ENCODE results near the gene LSM3. TPM values are rescaled to one million over a fixed set of nuclear protein-coding genes. Genes with fewer than 3 reads are reported as not detected.

Gene LSM3
- total RNA-seq, 4 donors from 2014 or later: 11.6 to 16.8 (median 14.2) TPM

GRCh38 chr3:14131134-14131533 lies 47.5 kb upstream of the LSM3 start:
- ATAC-seq (peak in 1 of 2 donors; percentile 30), DNase-seq (peak in 1 of 2 donors; percentile 77)
- Histone ChIP-seq H3K36me3 (peaks cover 0 to 70% of the 10 kb centered on the region in 2 donors), H3K9me3 (no peaks in the 10 kb centered on the region), H3K27ac (peak overlapping the region in 3 of 4 donors; percentile 19 to 94 (median 52)), H3K4me1 (peaks cover 17 to 31% of the 10 kb centered on the region in 2 donors), H3K4me3 (no peak overlapping the region), H3K27me3 (no peaks in the 10 kb centered on the region)
- in situ Hi-C loops (cut with MboI; ENCODE audit: low sequenced_read_pairs in 4 of 4): loop anchor here in 1 of 4 donors (25.0 kb wide), 1 partner anchor 931 kb away; the partner anchor contains the start of gene MRPS25
- intact Hi-C loops (cut with DNase I; ENCODE audit: low total_unique reads): no loop called here
- no peak for TF ChIP-seq POLR2A (IDR thresholded peaks at IDR 0.05)
- TF ChIP-seq, protein P1, sequence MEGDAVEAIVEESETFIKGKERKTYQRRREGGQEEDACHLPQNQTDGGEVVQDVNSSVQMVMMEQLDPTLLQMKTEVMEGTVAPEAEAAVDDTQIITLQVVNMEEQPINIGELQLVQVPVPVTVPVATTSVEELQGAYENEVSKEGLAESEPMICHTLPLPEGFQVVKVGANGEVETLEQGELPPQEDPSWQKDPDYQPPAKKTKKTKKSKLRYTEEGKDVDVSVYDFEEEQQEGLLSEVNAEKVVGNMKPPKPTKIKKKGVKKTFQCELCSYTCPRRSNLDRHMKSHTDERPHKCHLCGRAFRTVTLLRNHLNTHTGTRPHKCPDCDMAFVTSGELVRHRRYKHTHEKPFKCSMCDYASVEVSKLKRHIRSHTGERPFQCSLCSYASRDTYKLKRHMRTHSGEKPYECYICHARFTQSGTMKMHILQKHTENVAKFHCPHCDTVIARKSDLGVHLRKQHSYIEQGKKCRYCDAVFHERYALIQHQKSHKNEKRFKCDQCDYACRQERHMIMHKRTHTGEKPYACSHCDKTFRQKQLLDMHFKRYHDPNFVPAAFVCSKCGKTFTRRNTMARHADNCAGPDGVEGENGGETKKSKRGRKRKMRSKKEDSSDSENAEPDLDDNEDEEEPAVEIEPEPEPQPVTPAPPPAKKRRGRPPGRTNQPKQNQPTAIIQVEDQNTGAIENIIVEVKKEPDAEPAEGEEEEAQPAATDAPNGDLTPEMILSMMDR (IDR thresholded peaks at IDR 0.05 in 4 of 5, conservative IDR thresholded peaks at IDR 0.05 in 1 of 5): no peak

GRCh38 chr3:14132120-14132519 lies 46.5 kb upstream of the LSM3 start:
- Histone ChIP-seq H3K27me3 (no peaks in the 10 kb centered on the region), H3K36me3 (peaks cover 0 to 73% of the 10 kb centered on the region in 2 donors), H3K4me1 (peaks cover 16 to 29% of the 10 kb centered on the region in 2 donors), H3K27ac (peak overlapping the region in 1 of 4 donors; percentile 94), H3K9me3 (no peaks in the 10 kb centered on the region), H3K4me3 (no peak overlapping the region)
- TF ChIP-seq, protein P1 (IDR thresholded peaks at IDR 0.05 in 4 of 5, conservative IDR thresholded peaks at IDR 0.05 in 1 of 5): no peak
- TF ChIP-seq POLR2A (IDR thresholded peaks at IDR 0.05): no peak
- ATAC-seq: no peak
- in situ Hi-C loops (cut with MboI; ENCODE audit: low sequenced_read_pairs in 4 of 4) (loop anchor here in 1 of 4 donors (25.0 kb wide), 1 partner anchor 930 kb away; the partner anchor contains the start of gene MRPS25), intact Hi-C loops (cut with DNase I; ENCODE audit: low total_unique reads) (no loop called here)
- DNase-seq: no peak

GRCh38 chr3:14132689-14133088 lies 45.9 kb upstream of the LSM3 start:
- ATAC-seq: no peak
- Histone ChIP-seq H3K4me3 (no peak overlapping the region), H3K36me3 (peaks cover 0 to 77% of the 10 kb centered on the region in 2 donors), H3K27me3 (no peaks in the 10 kb centered on the region), H3K9me3 (no peaks in the 10 kb centered on the region), H3K27ac (no peak overlapping the region), H3K4me1 (peaks cover 16 to 29% of the 10 kb centered on the region in 2 donors)
- DNase-seq: no peak
- intact Hi-C loops (cut with DNase I; ENCODE audit: low total_unique reads): no loop called here
- in situ Hi-C loops (cut with MboI; ENCODE audit: low sequenced_read_pairs in 4 of 4): loop anchor here in 1 of 4 donors (25.0 kb wide), 1 partner anchor 930 kb away; the partner anchor contains the start of gene MRPS25
- no peak for TF ChIP-seq POLR2A (IDR thresholded peaks at IDR 0.05)
- TF ChIP-seq, protein P1 (IDR thresholded peaks at IDR 0.05 in 4 of 5, conservative IDR thresholded peaks at IDR 0.05 in 1 of 5): no peak

- H3K4me3 ChIP-seq: no peak overlapping the region
- H3K27me3 ChIP-seq: no peaks in the 10 kb centered on the region
- no peaks in the 10 kb centered on the region for H3K9me3 ChIP-seq
- intact Hi-C loops (cut with DNase I; ENCODE audit: low total_unique reads) (no loop called here), in situ Hi-C loops (cut with MboI; ENCODE audit: low sequenced_read_pairs in 4 of 4) (loop anchor here in 1 of 4 donors (25.0 kb wide), 1 partner anchor 929 kb away; the partner anchor contains the start of gene MRPS25)
- no peak for DNase-seq
- no peak for TF ChIP-seq POLR2A (IDR thresholded peaks at IDR 0.05)
- TF ChIP-seq, protein P1 (IDR thresholded peaks at IDR 0.05 in 4 of 5, conservative IDR thresholded peaks at IDR 0.05 in 1 of 5): no peak
- H3K36me3 ChIP-seq: peaks cover 0 to 82% of the 10 kb centered on the region in 2 donors
- H3K27ac ChIP-seq: no peak overlapping the region
- ATAC-seq: no peak
- H3K4me1 ChIP-seq: peaks cover 19 to 29% of the 10 kb centered on the region in 2 donors
Measured at GRCh38 chr3:14133188-14133800, 45.3 kb upstream of the LSM3 start.

Measured in gastrocnemius medialis (tissue), 4 donors.